Activated effector memory CD4-positive, alpha-beta T cell treated with anti-CD3 and anti-CD28 coated beads, Interleukin-2, amount 50 U/mL, for 16 hours (primary cell): Measurements from ENCODE around the gene BEAN1.
A peak's percentile ranks its signal among the peaks of the same experiment; 100 is the strongest.

Experiments used
- DNase-seq: peaks from one replicate; pipeline ENCODE4 v3.0.0-alpha.2; 2020

Gene BEAN1

GRCh38 chr16:66511602-66512271, 84.6 kb downstream of the BEAN1 start:
- no peak for DNase-seq

GRCh38 chr16:66512272-66513110, 85.4 kb downstream of the BEAN1 start:
- peak; percentile 22 for DNase-seq

- peak; percentile 30 for DNase-seq
Observed at GRCh38 chr16:66513111-66513723, 86.1 kb downstream of the BEAN1 start.

- DNase-seq, result peak; percentile 13
Observed at GRCh38 chr16:66514391-66514790, 87.3 kb downstream of the BEAN1 start.

GRCh38 chr16:66514980-66515595, 88.0 kb downstream of the BEAN1 start:
- DNase-seq, result peak; percentile 48

GRCh38 chr16:66515596-66516508, 88.8 kb downstream of the BEAN1 start:
- DNase-seq, result no peak

GRCh38 chr16:66516509-66516807, 89.4 kb downstream of the BEAN1 start:
- DNase-seq, result no peak

- DNase-seq, result peak; percentile 88
Observed at GRCh38 chr16:66516808-66517585, 89.9 kb downstream of the BEAN1 start.

- DNase-seq, result no peak
Observed at GRCh38 chr16:66517586-66518263, 90.6 kb downstream of the BEAN1 start.

- no peak for DNase-seq
Observed at GRCh38 chr16:66519482-66520373, 92.6 kb downstream of the BEAN1 start.

- no peak for DNase-seq
Observed at GRCh38 chr16:66520406-66521170, 93.5 kb downstream of the BEAN1 start.

GRCh38 chr16:66521252-66521713, 94.2 kb downstream of the BEAN1 start:
- no peak for DNase-seq

GRCh38 chr16:66521951-66522771, 95.1 kb downstream of the BEAN1 start:
- peak; percentile 96 for DNase-seq

- peak; percentile 58 for DNase-seq
Observed at GRCh38 chr16:66522816-66523590, 95.9 kb downstream of the BEAN1 start.

GRCh38 chr16:66523861-66524354, 96.8 kb downstream of the BEAN1 start:
- peak; percentile 70 for DNase-seq

- DNase-seq, result peak; percentile 67
Observed at GRCh38 chr16:66524601-66525164, 97.6 kb downstream of the BEAN1 start.
